ENCODE results near the gene ANXA9. TPM values are rescaled to one million over a fixed set of nuclear protein-coding genes. Genes with fewer than 3 reads are reported as not detected.
A peak's percentile ranks its signal among the peaks of the same experiment; 100 is the strongest.

Gene ANXA9
- total and polyA plus RNA-seq, 7 donors, result 0.07 to 0.10 (median 0.07) TPM; not detected in 4

DNA sequence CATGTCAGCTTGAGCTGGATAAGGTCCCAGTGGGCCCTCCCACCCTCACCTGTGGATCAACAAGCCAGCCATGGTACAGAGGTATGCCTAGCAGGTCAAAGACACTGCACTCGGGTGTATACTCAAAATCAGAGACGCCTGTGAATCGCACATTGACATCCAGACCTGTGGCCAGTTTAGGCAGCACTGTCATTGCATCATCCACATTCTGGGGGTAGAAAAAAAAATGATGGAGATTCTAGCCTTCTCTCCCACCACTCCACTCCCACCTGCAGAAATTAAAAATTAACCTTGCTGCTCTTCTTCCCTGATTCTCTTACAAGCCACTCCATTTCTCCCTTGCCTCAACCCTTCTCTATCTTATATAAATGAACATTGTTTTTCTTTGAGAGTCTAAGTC, 18.3 kb downstream of the ANXA9 start:
- no peak for DNase-seq
- Histone ChIP-seq H3K27ac (no peak overlapping the region), H3K27me3 (ENCODE audit: insufficient read depth in 3 of 3, low read length in 2 of 3) (no peaks in the 10 kb centered on the region), H3K4me1 (peaks cover 36% of the 10 kb centered on the region), H3K36me3 (ENCODE audit: insufficient read depth in 1 of 2, low read depth in 1 of 2) (peaks cover 0 to 64% of the 10 kb centered on the region in 2 donors), H3K9me3 (no peaks in the 10 kb centered on the region), H3K4me3 (no peak overlapping the region)
- WGBS, 3 donors, result 93 to 97% (median 95%) methylated on average over 3 of the region's 3 CpGs
- TF ChIP-seq, protein P1, sequence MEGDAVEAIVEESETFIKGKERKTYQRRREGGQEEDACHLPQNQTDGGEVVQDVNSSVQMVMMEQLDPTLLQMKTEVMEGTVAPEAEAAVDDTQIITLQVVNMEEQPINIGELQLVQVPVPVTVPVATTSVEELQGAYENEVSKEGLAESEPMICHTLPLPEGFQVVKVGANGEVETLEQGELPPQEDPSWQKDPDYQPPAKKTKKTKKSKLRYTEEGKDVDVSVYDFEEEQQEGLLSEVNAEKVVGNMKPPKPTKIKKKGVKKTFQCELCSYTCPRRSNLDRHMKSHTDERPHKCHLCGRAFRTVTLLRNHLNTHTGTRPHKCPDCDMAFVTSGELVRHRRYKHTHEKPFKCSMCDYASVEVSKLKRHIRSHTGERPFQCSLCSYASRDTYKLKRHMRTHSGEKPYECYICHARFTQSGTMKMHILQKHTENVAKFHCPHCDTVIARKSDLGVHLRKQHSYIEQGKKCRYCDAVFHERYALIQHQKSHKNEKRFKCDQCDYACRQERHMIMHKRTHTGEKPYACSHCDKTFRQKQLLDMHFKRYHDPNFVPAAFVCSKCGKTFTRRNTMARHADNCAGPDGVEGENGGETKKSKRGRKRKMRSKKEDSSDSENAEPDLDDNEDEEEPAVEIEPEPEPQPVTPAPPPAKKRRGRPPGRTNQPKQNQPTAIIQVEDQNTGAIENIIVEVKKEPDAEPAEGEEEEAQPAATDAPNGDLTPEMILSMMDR (IDR thresholded peaks at IDR 0.05), result no peak
- intact Hi-C loops (cut with DNase I), result loop anchor here in 1 of 2 donors (5.0 kb wide), 1 partner anchor 73 kb away; the partner anchor contains the start of gene SETDB1
- ATAC-seq, result no peak

GRCh38 chr1:151001602-151002001, 19.5 kb downstream of the ANXA9 start:
- peaks cover 29% of the 10 kb centered on the region for H3K4me1 ChIP-seq
- TF ChIP-seq, protein P1 (IDR thresholded peaks at IDR 0.05), result no peak
- DNase-seq, result no peak
- no peak overlapping the region for H3K27ac ChIP-seq
- no peaks in the 10 kb centered on the region for H3K9me3 ChIP-seq
- intact Hi-C loops (cut with DNase I), result loop anchor here in 1 of 2 donors (5.0 kb wide), 1 partner anchor 74 kb away; the partner anchor contains the start of gene SETDB1
- no peak overlapping the region for H3K4me3 ChIP-seq
- H3K36me3 ChIP-seq (ENCODE audit: insufficient read depth in 1 of 2, low read depth in 1 of 2), result peaks cover 0 to 62% of the 10 kb centered on the region in 2 donors
- 68 to 79% (median 72%) methylated on average over 4 of the region's 4 CpGs for WGBS, 3 donors
- no peaks in the 10 kb centered on the region for H3K27me3 ChIP-seq (ENCODE audit: insufficient read depth in 3 of 3, low read length in 2 of 3)
- no peak for ATAC-seq

- ATAC-seq (no peak), DNase-seq (no peak)
- no peaks in the 10 kb centered on the region for H3K27me3 ChIP-seq (ENCODE audit: insufficient read depth in 3 of 3, low read length in 2 of 3)
- peaks cover 0 to 58% of the 10 kb centered on the region in 2 donors for H3K36me3 ChIP-seq (ENCODE audit: insufficient read depth in 1 of 2, low read depth in 1 of 2)
- H3K27ac ChIP-seq, result no peak overlapping the region
- TF ChIP-seq, protein P1 (IDR thresholded peaks at IDR 0.05), result no peak
- H3K9me3 ChIP-seq, result no peaks in the 10 kb centered on the region
- peaks cover 32% of the 10 kb centered on the region for H3K4me1 ChIP-seq
- WGBS, 3 donors, result 77 to 92% (median 82%) methylated on average over 3 of the region's 3 CpGs
- intact Hi-C loops (cut with DNase I), result loop anchor here in 1 of 2 donors (5.0 kb wide), 1 partner anchor 75 kb away; the partner anchor contains the start of gene SETDB1
- H3K4me3 ChIP-seq, result no peak overlapping the region
Measured at GRCh38 chr1:151002051-151002450, 20.0 kb downstream of the ANXA9 start.

- 23 to 39% (median 32%) methylated on average over 2 of the region's 2 CpGs for WGBS, 3 donors
- peaks cover 37% of the 10 kb centered on the region for H3K4me1 ChIP-seq
Measured at GRCh38 chr1:151002611-151003010, 20.5 kb downstream of the ANXA9 start.

More at GRCh38 chr1:151002611-151003010, 20.5 kb downstream of the ANXA9 start:
- ATAC-seq (no peak), DNase-seq (no peak)
- Histone ChIP-seq H3K36me3 (ENCODE audit: insufficient read depth in 1 of 2, low read depth in 1 of 2) (peaks cover 0 to 52% of the 10 kb centered on the region in 2 donors), H3K9me3 (no peaks in the 10 kb centered on the region), H3K27me3 (ENCODE audit: insufficient read depth in 3 of 3, low read length in 2 of 3) (no peaks in the 10 kb centered on the region), H3K4me3 (peak overlapping the region; percentile 75), H3K27ac (no peak overlapping the region)
- intact Hi-C loops (cut with DNase I), result loop anchor here in 1 of 2 donors (5.0 kb wide), 1 partner anchor 75 kb away; the partner anchor contains the start of gene SETDB1
- TF ChIP-seq, protein P1 (IDR thresholded peaks at IDR 0.05), result no peak

All from psoas muscle (tissue), 8 donors.